Breast epithelium (tissue), 3 donors: ENCODE data around the gene IFI27.

Source experiments
- CTCF ChIP-seq, 3 donors: fragments of 450-650 bp; IDR thresholded peaks; one replicate each; pipeline ENCODE4 v1.5.1; 2016 to 2017; ENCODE audit warnings: antibody characterized with exemption in 3 of 3, mild to moderate bottlenecking in 3 of 3, moderate library complexity in 3 of 3
- POLR2A ChIP-seq: fragments of 450-650 bp; IDR thresholded peaks from one replicate; pipeline ENCODE4 v1.6.1; 2016; ENCODE audit warnings: antibody characterized with exemption, mild to moderate bottlenecking, moderate library complexity

- TF ChIP-seq CTCF (IDR thresholded peaks at IDR 0.05) (no peak), POLR2A (no peak)
Observed at GRCh38 chr14:94101748-94102147, 8.8 kb upstream of the IFI27 start.
